ENCODE measurements around the gene PDZD2.

DNA sequence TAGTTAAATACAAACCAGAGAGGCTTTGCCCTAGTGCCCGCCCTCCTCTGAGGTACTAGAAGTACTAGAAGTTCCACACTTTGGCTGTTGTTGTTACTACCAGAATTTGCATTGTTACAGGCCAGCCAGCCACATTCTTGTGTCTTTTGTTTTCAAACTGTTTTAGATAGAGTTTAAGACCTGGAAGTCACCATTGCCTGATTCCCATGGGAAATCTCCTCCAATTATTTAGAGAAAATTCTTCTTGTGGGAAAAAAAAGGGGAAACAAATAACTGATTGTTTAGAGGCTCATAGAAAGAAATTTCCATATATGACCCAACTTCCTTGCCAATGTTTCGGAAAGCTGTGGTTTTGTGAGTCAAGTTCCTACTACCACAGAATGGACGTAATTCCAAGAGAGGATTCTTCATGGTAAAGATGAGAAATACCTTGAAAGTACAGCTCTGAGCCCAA is 282.9 kb downstream of the PDZD2 start:
- TF ChIP-seq, protein P1, sequence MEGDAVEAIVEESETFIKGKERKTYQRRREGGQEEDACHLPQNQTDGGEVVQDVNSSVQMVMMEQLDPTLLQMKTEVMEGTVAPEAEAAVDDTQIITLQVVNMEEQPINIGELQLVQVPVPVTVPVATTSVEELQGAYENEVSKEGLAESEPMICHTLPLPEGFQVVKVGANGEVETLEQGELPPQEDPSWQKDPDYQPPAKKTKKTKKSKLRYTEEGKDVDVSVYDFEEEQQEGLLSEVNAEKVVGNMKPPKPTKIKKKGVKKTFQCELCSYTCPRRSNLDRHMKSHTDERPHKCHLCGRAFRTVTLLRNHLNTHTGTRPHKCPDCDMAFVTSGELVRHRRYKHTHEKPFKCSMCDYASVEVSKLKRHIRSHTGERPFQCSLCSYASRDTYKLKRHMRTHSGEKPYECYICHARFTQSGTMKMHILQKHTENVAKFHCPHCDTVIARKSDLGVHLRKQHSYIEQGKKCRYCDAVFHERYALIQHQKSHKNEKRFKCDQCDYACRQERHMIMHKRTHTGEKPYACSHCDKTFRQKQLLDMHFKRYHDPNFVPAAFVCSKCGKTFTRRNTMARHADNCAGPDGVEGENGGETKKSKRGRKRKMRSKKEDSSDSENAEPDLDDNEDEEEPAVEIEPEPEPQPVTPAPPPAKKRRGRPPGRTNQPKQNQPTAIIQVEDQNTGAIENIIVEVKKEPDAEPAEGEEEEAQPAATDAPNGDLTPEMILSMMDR (IDR thresholded peaks at IDR 0.05; ENCODE audit: insufficient read depth, low read length) = no peak
- no peak for TF ChIP-seq POLR2AphosphoS5 (IDR thresholded peaks at IDR 0.05; ENCODE audit: low read depth)
- TF ChIP-seq, protein P2, sequence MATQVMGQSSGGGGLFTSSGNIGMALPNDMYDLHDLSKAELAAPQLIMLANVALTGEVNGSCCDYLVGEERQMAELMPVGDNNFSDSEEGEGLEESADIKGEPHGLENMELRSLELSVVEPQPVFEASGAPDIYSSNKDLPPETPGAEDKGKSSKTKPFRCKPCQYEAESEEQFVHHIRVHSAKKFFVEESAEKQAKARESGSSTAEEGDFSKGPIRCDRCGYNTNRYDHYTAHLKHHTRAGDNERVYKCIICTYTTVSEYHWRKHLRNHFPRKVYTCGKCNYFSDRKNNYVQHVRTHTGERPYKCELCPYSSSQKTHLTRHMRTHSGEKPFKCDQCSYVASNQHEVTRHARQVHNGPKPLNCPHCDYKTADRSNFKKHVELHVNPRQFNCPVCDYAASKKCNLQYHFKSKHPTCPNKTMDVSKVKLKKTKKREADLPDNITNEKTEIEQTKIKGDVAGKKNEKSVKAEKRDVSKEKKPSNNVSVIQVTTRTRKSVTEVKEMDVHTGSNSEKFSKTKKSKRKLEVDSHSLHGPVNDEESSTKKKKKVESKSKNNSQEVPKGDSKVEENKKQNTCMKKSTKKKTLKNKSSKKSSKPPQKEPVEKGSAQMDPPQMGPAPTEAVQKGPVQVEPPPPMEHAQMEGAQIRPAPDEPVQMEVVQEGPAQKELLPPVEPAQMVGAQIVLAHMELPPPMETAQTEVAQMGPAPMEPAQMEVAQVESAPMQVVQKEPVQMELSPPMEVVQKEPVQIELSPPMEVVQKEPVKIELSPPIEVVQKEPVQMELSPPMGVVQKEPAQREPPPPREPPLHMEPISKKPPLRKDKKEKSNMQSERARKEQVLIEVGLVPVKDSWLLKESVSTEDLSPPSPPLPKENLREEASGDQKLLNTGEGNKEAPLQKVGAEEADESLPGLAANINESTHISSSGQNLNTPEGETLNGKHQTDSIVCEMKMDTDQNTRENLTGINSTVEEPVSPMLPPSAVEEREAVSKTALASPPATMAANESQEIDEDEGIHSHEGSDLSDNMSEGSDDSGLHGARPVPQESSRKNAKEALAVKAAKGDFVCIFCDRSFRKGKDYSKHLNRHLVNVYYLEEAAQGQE (IDR thresholded peaks at IDR 0.05; ENCODE audit: insufficient replicate concordance, low read depth) = no peak

All from HL-60 (cell line).